Brain microvascular endothelial cell (primary cell): ENCODE results near the gene IFT57.

Experiments used
- DNase-seq: peaks from one replicate; pipeline ENCODE4 v3.0.0-alpha.2; 2020
- H3K27ac ChIP-seq: fragments of 250-450 bp; sonication (Bioruptor Pico); 2 replicates; pipeline ENCODE4 v1.5.1; 2020; ENCODE audit warnings: mild to moderate bottlenecking, moderate library complexity
- H3K27me3 ChIP-seq: fragments of 250-450 bp; sonication (Bioruptor Pico); replicated peaks from 2 replicates; pipeline ENCODE4 v1.5.1; 2020; ENCODE audit warnings: mild to moderate bottlenecking
- H3K36me3 ChIP-seq: fragments of 250-450 bp; sonication (Bioruptor Pico); replicated peaks from 2 replicates; pipeline ENCODE4 v1.5.1; 2020; ENCODE audit warnings: mild to moderate bottlenecking
- H3K4me3 ChIP-seq: 2 replicates; pipeline ENCODE4 v1.5.1; 2011; ENCODE audit warnings: low read depth, mild to moderate bottlenecking, control low read depth, low read length, moderate library complexity
- in situ Hi-C: cut with HindIII; loops from 2 replicates; pipeline ENCODE4 v1.10.0; 2017; ENCODE audit warnings: low sequenced_read_pairs, low pct_ligation_motif_present
- TF ChIP-seq, protein P1 (sequence below): IDR thresholded peaks from 2 replicates; pipeline ENCODE4 v1.5.1; 2011; ENCODE audit warnings: low read depth, mild to moderate bottlenecking, moderate library complexity, low read length, control low read depth, inconsistent platforms; ENCODE audit errors: missing control alignments

Gene IFT57

DNA sequence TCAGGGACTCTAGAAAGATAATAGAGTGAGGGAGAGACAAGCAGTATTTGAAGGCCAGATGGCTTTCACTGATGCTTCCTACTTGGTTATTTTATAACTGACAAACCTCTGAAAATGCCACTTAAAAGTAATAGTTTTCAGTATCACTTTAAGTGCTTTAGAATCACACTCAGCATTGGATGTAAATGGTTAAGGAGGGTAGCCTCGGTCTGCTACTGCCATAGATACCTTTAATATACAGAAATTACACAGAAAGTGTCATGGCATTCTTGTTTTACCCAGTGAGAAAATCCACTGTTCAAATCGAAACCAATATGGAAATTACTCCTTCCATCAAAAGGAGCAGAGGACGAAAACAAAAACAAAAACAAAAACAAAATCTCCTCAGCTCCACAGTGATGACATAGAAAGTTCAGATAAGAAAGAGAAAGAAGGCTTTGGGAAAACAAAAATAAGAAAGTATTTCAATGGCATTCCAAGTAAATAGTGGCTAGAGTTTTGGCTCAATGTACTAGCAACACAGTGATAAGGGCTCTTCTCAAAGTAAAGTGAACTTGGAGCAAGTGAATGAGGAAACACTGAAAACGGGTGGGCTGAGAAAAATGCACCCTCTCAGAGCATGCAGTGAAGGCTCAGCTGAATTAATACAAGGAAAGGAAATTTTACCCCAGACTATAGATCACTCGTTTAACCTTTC is 88.2 kb downstream of the IFT57 start:
- no peak for DNase-seq
- Histone ChIP-seq H3K4me3 (no peak overlapping the region), H3K36me3 (no peaks in the 10 kb centered on the region), H3K27me3 (no peaks in the 10 kb centered on the region), H3K27ac (no peak overlapping the region)
- in situ Hi-C loops = no loop called here
- TF ChIP-seq, protein P1, sequence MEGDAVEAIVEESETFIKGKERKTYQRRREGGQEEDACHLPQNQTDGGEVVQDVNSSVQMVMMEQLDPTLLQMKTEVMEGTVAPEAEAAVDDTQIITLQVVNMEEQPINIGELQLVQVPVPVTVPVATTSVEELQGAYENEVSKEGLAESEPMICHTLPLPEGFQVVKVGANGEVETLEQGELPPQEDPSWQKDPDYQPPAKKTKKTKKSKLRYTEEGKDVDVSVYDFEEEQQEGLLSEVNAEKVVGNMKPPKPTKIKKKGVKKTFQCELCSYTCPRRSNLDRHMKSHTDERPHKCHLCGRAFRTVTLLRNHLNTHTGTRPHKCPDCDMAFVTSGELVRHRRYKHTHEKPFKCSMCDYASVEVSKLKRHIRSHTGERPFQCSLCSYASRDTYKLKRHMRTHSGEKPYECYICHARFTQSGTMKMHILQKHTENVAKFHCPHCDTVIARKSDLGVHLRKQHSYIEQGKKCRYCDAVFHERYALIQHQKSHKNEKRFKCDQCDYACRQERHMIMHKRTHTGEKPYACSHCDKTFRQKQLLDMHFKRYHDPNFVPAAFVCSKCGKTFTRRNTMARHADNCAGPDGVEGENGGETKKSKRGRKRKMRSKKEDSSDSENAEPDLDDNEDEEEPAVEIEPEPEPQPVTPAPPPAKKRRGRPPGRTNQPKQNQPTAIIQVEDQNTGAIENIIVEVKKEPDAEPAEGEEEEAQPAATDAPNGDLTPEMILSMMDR = no peak

DNA sequence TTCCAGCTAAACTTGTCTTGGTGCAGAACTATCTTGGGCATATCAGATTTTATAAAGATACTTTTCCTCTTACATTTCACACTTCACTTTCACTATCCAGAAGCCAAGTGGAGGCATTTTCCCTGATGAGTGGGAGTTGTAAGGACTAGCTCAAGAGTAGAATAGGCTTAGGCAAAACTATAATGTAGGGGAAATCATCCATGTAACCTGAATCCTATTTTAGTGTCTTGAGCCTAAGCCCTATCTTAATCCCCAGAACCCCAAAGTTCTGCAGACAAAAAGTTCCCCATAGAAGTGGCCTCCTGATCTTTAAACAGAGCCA is 89.2 kb downstream of the IFT57 start:
- H3K4me3 ChIP-seq = no peak overlapping the region
- TF ChIP-seq, protein P1 = no peak
- in situ Hi-C loops = no loop called here
- H3K27me3 ChIP-seq = no peaks in the 10 kb centered on the region
- no peak overlapping the region for H3K27ac ChIP-seq
- no peaks in the 10 kb centered on the region for H3K36me3 ChIP-seq
- DNase-seq = no peak

DNA sequence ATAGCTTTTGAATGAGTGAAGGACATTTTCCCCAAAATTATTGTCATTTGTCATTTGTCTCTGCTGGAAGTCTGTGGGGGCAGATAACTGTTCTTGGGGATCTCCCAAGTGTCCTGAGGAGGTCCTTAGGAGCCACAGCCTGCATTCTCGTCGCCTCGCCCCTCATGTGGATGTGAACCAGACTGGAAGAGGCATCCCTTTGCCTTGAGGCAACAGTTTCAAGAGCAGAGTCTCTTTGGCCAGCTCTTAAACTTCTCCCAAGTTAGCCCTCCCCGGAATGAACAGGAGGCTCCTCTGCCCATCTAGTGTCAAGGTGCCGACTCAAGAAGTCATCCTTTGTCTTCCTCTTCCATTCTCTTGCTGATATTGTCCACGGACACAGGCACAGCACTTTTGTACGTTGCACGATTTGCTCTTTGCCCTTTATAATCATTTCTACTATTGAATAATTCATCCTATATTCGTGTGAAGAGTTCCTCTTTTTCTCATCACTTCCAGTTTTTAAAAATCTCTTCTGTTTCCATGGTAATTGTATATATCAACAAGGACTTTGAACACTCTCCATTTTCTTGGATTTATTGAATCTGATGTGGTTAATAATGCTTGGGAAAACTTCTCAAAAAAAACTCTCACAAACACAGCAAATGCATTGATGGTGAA is 90.6 kb downstream of the IFT57 start:
- H3K27ac ChIP-seq = no peak overlapping the region
- TF ChIP-seq, protein P1 = no peak
- no peak overlapping the region for H3K4me3 ChIP-seq
- H3K27me3 ChIP-seq = no peaks in the 10 kb centered on the region
- no peaks in the 10 kb centered on the region for H3K36me3 ChIP-seq
- in situ Hi-C loops = no loop called here
- no peak for DNase-seq

DNA sequence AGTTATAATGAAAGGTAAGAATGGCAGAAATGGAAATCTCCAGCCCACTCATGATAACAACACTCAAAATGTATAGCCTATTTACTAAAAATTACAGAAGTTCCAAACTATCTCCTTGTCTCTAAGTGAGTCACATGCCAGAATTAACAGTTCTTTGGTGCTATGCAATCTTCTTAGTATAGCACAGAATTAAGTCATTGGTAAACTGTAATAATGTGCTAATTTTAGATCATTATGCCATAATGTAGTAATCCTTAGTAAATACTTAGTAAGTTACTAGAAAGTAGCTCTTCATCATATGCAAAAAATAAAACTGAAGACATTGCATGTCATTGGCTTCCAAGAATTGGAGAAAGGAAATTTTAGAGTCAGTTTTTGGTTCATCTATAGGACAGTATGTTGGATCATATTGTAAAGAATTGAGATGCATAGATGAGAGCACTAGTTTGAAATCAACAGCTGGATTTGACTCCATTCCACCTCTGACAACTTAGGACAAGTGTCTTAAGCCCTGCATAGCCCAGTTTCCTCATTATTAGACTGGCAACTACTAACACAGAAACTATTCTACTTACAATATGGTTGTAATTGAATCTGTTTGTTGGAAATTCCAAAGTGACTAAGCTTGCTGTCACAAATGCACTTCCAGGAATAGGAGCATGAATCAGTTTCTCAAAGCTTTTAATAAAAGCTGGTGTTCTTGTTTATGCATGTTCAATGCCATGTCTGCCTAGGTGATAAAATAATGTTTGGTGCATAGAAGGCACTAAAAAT is 91.3 kb downstream of the IFT57 start:
- DNase-seq = peak; percentile 55
- H3K36me3 ChIP-seq = no peaks in the 10 kb centered on the region
- no peak overlapping the region for H3K27ac ChIP-seq
- no peak overlapping the region for H3K4me3 ChIP-seq
- in situ Hi-C loops = no loop called here
- no peaks in the 10 kb centered on the region for H3K27me3 ChIP-seq
- TF ChIP-seq, protein P1 = no peak

DNA sequence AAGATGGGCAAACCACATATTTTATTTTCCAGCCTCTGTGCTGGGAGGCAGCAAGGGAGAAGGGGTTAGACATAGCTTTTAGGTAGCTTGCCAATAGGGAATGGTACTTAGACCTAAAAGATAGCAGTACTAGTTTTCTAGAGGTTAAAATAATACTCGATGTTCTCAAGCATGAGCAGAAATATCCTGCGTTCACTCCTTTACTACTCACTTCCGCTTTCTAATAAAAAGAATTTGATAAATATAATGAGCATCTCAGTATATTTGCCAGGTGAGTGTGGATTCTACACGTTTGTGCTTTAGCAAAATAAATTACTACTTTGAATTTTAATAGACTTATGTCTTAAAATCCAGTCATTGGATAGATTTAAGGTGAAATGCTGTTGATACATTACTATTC is 92.0 kb downstream of the IFT57 start:
- no peak for DNase-seq
- Histone ChIP-seq H3K27ac (no peak overlapping the region), H3K27me3 (no peaks in the 10 kb centered on the region), H3K36me3 (no peaks in the 10 kb centered on the region), H3K4me3 (no peak overlapping the region)
- TF ChIP-seq, protein P1 = no peak
- in situ Hi-C loops = no loop called here
